Fibroblast of lung (primary cell): ENCODE data around the gene RXFP1. TPM values are rescaled to one million over a fixed set of nuclear protein-coding genes. Genes with fewer than 3 reads are reported as not detected.

Source experiments
- DNase-seq, 2 donors: peaks; one replicate each; pipeline versions ENCODE4 v3.0.0 to v3.0.0-alpha.2; 2010; ENCODE audit warnings: low read depth in 2 of 2
- H2AFZ ChIP-seq: 2 replicates; pipeline ENCODE4 v1.5.1; 2012; ENCODE audit warnings: low read length, control low read depth, inconsistent platforms
- H3K27ac ChIP-seq: 2 replicates; pipeline ENCODE4 v1.5.1; 2011; ENCODE audit warnings: low read length, control low read depth; ENCODE audit not compliant: insufficient read depth
- H3K27me3 ChIP-seq: 2 replicates; pipeline ENCODE4 v1.5.1; 2011; ENCODE audit warnings: mild to moderate bottlenecking, low read length; ENCODE audit not compliant: control insufficient read depth, insufficient read depth
- H3K36me3 ChIP-seq: 2 replicates; pipeline ENCODE4 v1.5.1; 2011; ENCODE audit warnings: low read length; ENCODE audit not compliant: control insufficient read depth, insufficient read depth
- H3K4me1 ChIP-seq: 2 replicates; pipeline ENCODE4 v1.5.1; 2011; ENCODE audit warnings: low read length; ENCODE audit not compliant: control insufficient read depth, insufficient read depth; ENCODE audit errors: extremely low read depth
- H3K4me2 ChIP-seq: 2 replicates; pipeline ENCODE4 v1.5.1; 2011; ENCODE audit warnings: low read length, control low read depth; ENCODE audit not compliant: insufficient read depth; ENCODE audit errors: extremely low read depth
- H3K4me3 ChIP-seq, 4 experiments: fragments of 200-600 bp in 1 of 4; sonication (generic) in 1 of 4; replicated peaks in 1 of 4; 2 replicates each; pipeline ENCODE4 v1.5.1; 2011 to 2016; ENCODE audit warnings: low read length in 4 of 4, low read depth in 3 of 4, mild to moderate bottlenecking in 3 of 4, control low read depth in 2 of 4, inconsistent platforms in 1 of 4, mixed read lengths in 1 of 4; ENCODE audit not compliant: insufficient read depth in 1 of 4; ENCODE audit errors: control extremely low read depth in 1 of 4
- H3K79me2 ChIP-seq: 2 replicates; pipeline ENCODE4 v1.5.1; 2012; ENCODE audit warnings: mild to moderate bottlenecking, low read length, inconsistent platforms; ENCODE audit not compliant: control insufficient read depth, insufficient read depth
- H3K9ac ChIP-seq: 2 replicates; pipeline ENCODE4 v1.5.1; 2011; ENCODE audit warnings: mild to moderate bottlenecking, low read length, control low read depth; ENCODE audit not compliant: insufficient read depth
- H3K9me3 ChIP-seq: 2 replicates; pipeline ENCODE4 v1.5.1; 2012; ENCODE audit warnings: low read depth, low read length; ENCODE audit not compliant: control insufficient read depth, insufficient read depth
- H4K20me1 ChIP-seq: 2 replicates; pipeline ENCODE4 v1.5.1; 2011; ENCODE audit warnings: low read length; ENCODE audit not compliant: control insufficient read depth, insufficient read depth; ENCODE audit errors: extremely low read depth
- EZH2 ChIP-seq: IDR thresholded peaks from 2 replicates; pipeline ENCODE4 v1.5.1; 2012; ENCODE audit warnings: low read length, control low read depth, mild to moderate bottlenecking; ENCODE audit errors: missing control alignments
- polyA plus RNA-seq, 2 donors: library from polyadenylated mRNA; depleted of rRNA in 1 of 2; stranded (reverse) in 1 of 2; unstranded in 1 of 2; fragments of >200 nt; gene quantifications; 2 replicates each; pipeline ENCODE4 v1.2.1, GENCODE V29; 2011 to 2012; ENCODE audit warnings: missing spikeins in 1 of 2
- total RNA-seq: library from RNA; depleted of rRNA; stranded (reverse); fragments of >200 nt; gene quantifications from 2 replicates; pipeline ENCODE4 v1.2.1, GENCODE V29; 2014
- TF ChIP-seq, protein P1 (sequence below), 2 donors: IDR thresholded peaks in 1 of 2; conservative IDR thresholded peaks in 1 of 2; 1 replicate in 1 of 2; 2 replicates in 1 of 2; pipeline ENCODE4 v1.5.1; 2011 to 2012; ENCODE audit warnings: low read length in 2 of 2, control low read depth in 1 of 2, inconsistent platforms in 1 of 2, low read depth in 1 of 2, mild to moderate bottlenecking in 1 of 2

Gene RXFP1
- total and polyA plus RNA-seq, 2 donors (not counting 1 experiment from before 2014, with no cell fraction given): 0.10 to 1.3 TPM

DNA sequence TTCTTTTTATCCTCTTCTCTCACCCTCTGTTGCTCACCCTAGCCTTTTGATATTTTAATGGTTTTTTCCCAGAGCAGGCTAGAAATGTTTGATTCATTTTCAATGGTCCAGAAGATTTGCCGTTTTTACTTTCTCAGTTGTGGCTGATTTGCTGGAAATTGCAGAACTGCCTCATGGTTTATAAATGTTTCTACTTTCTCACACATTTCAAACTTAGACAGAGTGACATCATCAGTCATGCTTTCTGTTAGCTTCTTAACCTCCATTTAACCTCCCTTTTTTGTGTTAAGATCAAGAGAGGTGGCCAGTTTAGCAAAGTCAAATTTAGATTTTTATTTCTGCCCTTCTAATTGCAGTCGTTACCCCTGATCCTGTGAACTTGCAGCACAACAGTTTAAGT, 8.7 kb downstream of the RXFP1 start:
- TF ChIP-seq EZH2: no peak
- TF ChIP-seq, protein P1, sequence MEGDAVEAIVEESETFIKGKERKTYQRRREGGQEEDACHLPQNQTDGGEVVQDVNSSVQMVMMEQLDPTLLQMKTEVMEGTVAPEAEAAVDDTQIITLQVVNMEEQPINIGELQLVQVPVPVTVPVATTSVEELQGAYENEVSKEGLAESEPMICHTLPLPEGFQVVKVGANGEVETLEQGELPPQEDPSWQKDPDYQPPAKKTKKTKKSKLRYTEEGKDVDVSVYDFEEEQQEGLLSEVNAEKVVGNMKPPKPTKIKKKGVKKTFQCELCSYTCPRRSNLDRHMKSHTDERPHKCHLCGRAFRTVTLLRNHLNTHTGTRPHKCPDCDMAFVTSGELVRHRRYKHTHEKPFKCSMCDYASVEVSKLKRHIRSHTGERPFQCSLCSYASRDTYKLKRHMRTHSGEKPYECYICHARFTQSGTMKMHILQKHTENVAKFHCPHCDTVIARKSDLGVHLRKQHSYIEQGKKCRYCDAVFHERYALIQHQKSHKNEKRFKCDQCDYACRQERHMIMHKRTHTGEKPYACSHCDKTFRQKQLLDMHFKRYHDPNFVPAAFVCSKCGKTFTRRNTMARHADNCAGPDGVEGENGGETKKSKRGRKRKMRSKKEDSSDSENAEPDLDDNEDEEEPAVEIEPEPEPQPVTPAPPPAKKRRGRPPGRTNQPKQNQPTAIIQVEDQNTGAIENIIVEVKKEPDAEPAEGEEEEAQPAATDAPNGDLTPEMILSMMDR (conservative IDR thresholded peaks at IDR 0.05 in 1 of 2, IDR thresholded peaks at IDR 0.05 in 1 of 2; ENCODE audit: low read depth in 1 of 2, low read length in 2 of 2): no peak
- no peak overlapping the region for H2AFZ ChIP-seq

DNA sequence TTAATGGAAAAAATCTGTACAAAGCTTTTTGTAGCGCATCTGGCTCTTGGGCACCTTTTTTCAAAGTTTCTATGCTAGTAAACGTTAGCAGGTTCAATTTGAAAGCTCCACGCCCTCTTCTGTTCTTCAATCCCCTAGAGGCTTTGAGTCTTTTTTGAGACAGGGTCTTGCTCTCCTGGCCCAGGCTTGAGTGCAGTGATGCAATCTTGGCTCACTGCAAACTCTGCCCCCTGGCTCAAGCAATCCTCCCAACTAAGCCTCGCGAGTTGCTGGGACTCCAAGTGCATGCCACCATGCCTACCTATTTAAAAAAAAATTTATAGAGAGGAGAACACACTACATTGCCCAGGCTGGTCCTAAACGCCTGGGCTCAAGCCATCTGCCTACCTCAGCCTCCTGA, 9.2 kb downstream of the RXFP1 start:
- no peaks in the 10 kb centered on the region for H3K36me3 ChIP-seq
- DNase-seq: no peak
- no peaks in the 10 kb centered on the region for H3K4me1 ChIP-seq
- no peaks in the 10 kb centered on the region for H4K20me1 ChIP-seq
- no peaks in the 10 kb centered on the region for H3K79me2 ChIP-seq
- H3K4me3 ChIP-seq: no peak overlapping the region
- no peak for TF ChIP-seq EZH2
- TF ChIP-seq, protein P1 (conservative IDR thresholded peaks at IDR 0.05 in 1 of 2, IDR thresholded peaks at IDR 0.05 in 1 of 2; ENCODE audit: low read depth in 1 of 2, low read length in 2 of 2): no peak
- H3K9ac ChIP-seq: no peak overlapping the region
- H3K4me2 ChIP-seq: no peak overlapping the region
- H2AFZ ChIP-seq: no peak overlapping the region
- H3K27me3 ChIP-seq: no peaks in the 10 kb centered on the region
- H3K9me3 ChIP-seq: no peaks in the 10 kb centered on the region
- no peak overlapping the region for H3K27ac ChIP-seq

More for the DNA sequence above, 8.7 kb downstream of the RXFP1 start:
- DNase-seq: peak; percentile 12 to 38
- no peak overlapping the region for H3K27ac ChIP-seq
- H3K9me3 ChIP-seq: no peaks in the 10 kb centered on the region
- H3K27me3 ChIP-seq: no peaks in the 10 kb centered on the region
- H3K4me1 ChIP-seq: no peaks in the 10 kb centered on the region
- no peak overlapping the region for H3K4me2 ChIP-seq
- H3K9ac ChIP-seq: no peak overlapping the region
- no peak overlapping the region for H3K4me3 ChIP-seq
- H3K36me3 ChIP-seq: no peaks in the 10 kb centered on the region
- H3K79me2 ChIP-seq: no peaks in the 10 kb centered on the region
- H4K20me1 ChIP-seq: no peaks in the 10 kb centered on the region

DNA sequence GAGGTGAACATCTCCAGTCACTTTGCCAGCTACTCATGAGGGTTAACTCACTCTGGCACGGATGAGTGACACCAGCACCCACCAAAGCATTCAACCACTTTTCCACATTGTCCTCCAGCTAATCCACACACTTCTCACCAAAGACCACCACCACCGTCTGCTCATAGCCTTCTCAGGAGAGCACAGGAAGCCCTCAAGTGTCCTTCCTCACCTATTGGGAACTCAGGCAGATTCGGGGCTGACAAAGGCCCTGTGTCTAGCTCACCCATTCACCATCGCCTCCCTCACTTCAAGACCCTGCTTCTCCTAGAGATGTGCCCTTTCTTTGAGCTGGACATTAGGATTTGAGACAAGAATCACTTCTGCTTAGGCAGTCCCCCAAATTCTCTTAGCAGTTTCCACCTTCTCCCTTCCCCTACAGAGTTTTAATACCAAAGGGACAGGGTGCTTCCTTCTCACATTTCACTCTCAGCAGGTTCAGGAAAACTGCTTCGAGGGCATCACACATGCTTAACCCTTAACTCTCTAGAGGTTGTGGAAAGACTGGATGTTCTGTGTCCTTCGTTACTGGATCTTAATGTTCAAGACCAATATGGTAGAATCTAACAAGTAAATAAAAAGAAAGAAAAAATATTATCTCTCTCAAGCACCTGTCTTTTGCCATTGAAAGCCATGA, 11.0 kb downstream of the RXFP1 start:
- Histone ChIP-seq H3K4me3 (no peak overlapping the region), H3K4me2 (no peak overlapping the region), H3K27ac (no peak overlapping the region), H3K9ac (no peak overlapping the region), H3K27me3 (no peaks in the 10 kb centered on the region), H2AFZ (no peak overlapping the region), H3K36me3 (no peaks in the 10 kb centered on the region), H4K20me1 (no peaks in the 10 kb centered on the region), H3K4me1 (no peaks in the 10 kb centered on the region), H3K9me3 (no peaks in the 10 kb centered on the region), H3K79me2 (no peaks in the 10 kb centered on the region)
- no peak for DNase-seq
- TF ChIP-seq, protein P1 (conservative IDR thresholded peaks at IDR 0.05 in 1 of 2, IDR thresholded peaks at IDR 0.05 in 1 of 2; ENCODE audit: low read depth in 1 of 2, low read length in 2 of 2): no peak
- TF ChIP-seq EZH2: no peak
